HepG2 (cell line): Measurements from ENCODE around the gene PPP2R1B. TPM values are rescaled to one million over a fixed set of nuclear protein-coding genes. Genes with fewer than 3 reads are reported as not detected.
A peak's percentile ranks its signal among the peaks of the same experiment; 100 is the strongest.

Experiments used
- CEBPG ChIP-seq: IDR thresholded peaks from 2 replicates; pipeline ENCODE4 v1.6.1; 2016
- FOXC1 ChIP-seq: sonication (generic); formaldehyde crosslinking; IDR thresholded peaks from 2 replicates; pipeline ENCODE4 v1.8.0; 2022; ENCODE audit warnings: mild to moderate bottlenecking, missing genetic modification reagents, borderline replicate concordance
- GATAD1 ChIP-seq: IDR thresholded peaks from 2 replicates; pipeline ENCODE4 v1.6.1; 2016; ENCODE audit warnings: missing genetic modification reagents, missing compliant biosample characterization
- GZF1 ChIP-seq: sonication (generic); formaldehyde crosslinking; IDR thresholded peaks from 2 replicates; pipeline ENCODE4 v1.5.1; 2020; ENCODE audit warnings: mild to moderate bottlenecking, missing genetic modification reagents
- KLF15 ChIP-seq: sonication (generic); formaldehyde crosslinking; IDR thresholded peaks from 2 replicates; pipeline ENCODE4 v1.8.1; 2023; ENCODE audit warnings: borderline replicate concordance, mild to moderate bottlenecking, inconsistent platforms, missing genetic modification reagents, mixed read lengths
- MIXL1 ChIP-seq: IDR thresholded peaks from 2 replicates; pipeline ENCODE4 v1.6.1; 2016
- MXI1 ChIP-seq: IDR thresholded peaks from 3 replicates; pipeline ENCODE4 v1.6.1; 2012; ENCODE audit warnings: low read depth, low read length, inconsistent platforms, borderline replicate concordance
- SMAD3 ChIP-seq: sonication (generic); formaldehyde crosslinking; IDR thresholded peaks from 2 replicates; pipeline ENCODE4 v1.4.0; 2020; ENCODE audit warnings: missing genetic modification reagents
- SMC3 ChIP-seq: IDR thresholded peaks from 2 replicates; pipeline ENCODE4 v1.6.1; 2011; ENCODE audit warnings: low read length, improper control_type of control experiment
- TOPORS ChIP-seq: sonication (generic); formaldehyde crosslinking; IDR thresholded peaks from 2 replicates; pipeline ENCODE4 v1.8.0; 2023; ENCODE audit warnings: mild to moderate bottlenecking, missing genetic modification reagents
- ZBTB7A ChIP-seq: sonication (generic); formaldehyde crosslinking; IDR thresholded peaks from 2 replicates; pipeline ENCODE4 v1.8.0; 2022; ENCODE audit warnings: mild to moderate bottlenecking, missing genetic modification reagents
- ZC3H4 ChIP-seq: sonication (generic); formaldehyde crosslinking; IDR thresholded peaks from 2 replicates; pipeline ENCODE4 v1.4.0; 2020; ENCODE audit warnings: missing genetic modification reagents, borderline replicate concordance
- ZFX ChIP-seq: sonication (generic); formaldehyde crosslinking; IDR thresholded peaks from 2 replicates; pipeline ENCODE4 v1.4.0; 2020; ENCODE audit warnings: mild to moderate bottlenecking, low read depth, missing genetic modification reagents, moderate library complexity
- ZNF205 ChIP-seq: IDR thresholded peaks from 2 replicates; pipeline ENCODE4 v1.6.1; 2018; ENCODE audit warnings: missing biosample characterization, missing genetic modification reagents
- ZNF572 ChIP-seq: sonication (generic); formaldehyde crosslinking; IDR thresholded peaks from 2 replicates; pipeline ENCODE4 v1.5.1; 2020; ENCODE audit warnings: mild to moderate bottlenecking, missing genetic modification reagents
- ZNF776 ChIP-seq: sonication (generic); formaldehyde crosslinking; IDR thresholded peaks from 2 replicates; pipeline ENCODE4 v1.4.0; 2020; ENCODE audit warnings: mild to moderate bottlenecking, missing genetic modification reagents
- ZSCAN12 ChIP-seq: sonication (generic); formaldehyde crosslinking; IDR thresholded peaks from 2 replicates; pipeline ENCODE4 v1.9.0; 2021; ENCODE audit warnings: mild to moderate bottlenecking, missing genetic modification reagents
- polyA plus RNA-seq, 8 experiments: library from polyadenylated mRNA; depleted of rRNA in 3 of 8; stranded (reverse) in 7 of 8; unstranded in 1 of 8; fragments of >200 nt; fragmentation: Illumina TruSeq in 4 of 8; extraction: Trizol in 4 of 8; gene quantifications; 2 replicates each; pipeline versions ENCODE4 v1.2.1 to v1.2.3, GENCODE V29; 2011 to 2016; ENCODE audit warnings: low read depth in 4 of 8, missing spikeins in 1 of 8, mixed read lengths in 1 of 8; ENCODE audit not compliant: insufficient read depth in 1 of 8
- total RNA-seq, 5 experiments: library from RNA; depleted of rRNA; stranded (reverse); fragments of >200 nt; fragmentation: Illumina TruSeq; extraction: Trizol; gene quantifications; 2 replicates each; pipeline ENCODE4 v1.2.3, GENCODE V29; 2016; ENCODE audit warnings: low read depth in 1 of 5
- TF ChIP-seq, protein P1 (sequence below): sonication (generic); formaldehyde crosslinking; IDR thresholded peaks from 2 replicates; pipeline ENCODE4 v1.4.0; 2020; ENCODE audit warnings: missing genetic modification reagents
- TF ChIP-seq, protein P2 (sequence below): sonication (generic); formaldehyde crosslinking; IDR thresholded peaks from 2 replicates; pipeline ENCODE4 v1.5.0; 2020; ENCODE audit warnings: mild to moderate bottlenecking, missing genetic modification reagents, moderate library complexity
- TF ChIP-seq, protein P3 (sequence below): sonication (generic); formaldehyde crosslinking; IDR thresholded peaks from 2 replicates; pipeline ENCODE4 v1.4.0; 2020; ENCODE audit warnings: missing genetic modification reagents
- TF ChIP-seq, protein P4 (sequence below): sonication (generic); formaldehyde crosslinking; IDR thresholded peaks from 2 replicates; pipeline ENCODE4 v1.4.0; 2020; ENCODE audit warnings: missing genetic modification reagents

Gene PPP2R1B
- total and polyA plus RNA-seq, 2 of the 13 experiments (the other 11 are each of a cell fraction or from before 2014, with no cell fraction given) = 22.1 to 56.8 TPM

DNA sequence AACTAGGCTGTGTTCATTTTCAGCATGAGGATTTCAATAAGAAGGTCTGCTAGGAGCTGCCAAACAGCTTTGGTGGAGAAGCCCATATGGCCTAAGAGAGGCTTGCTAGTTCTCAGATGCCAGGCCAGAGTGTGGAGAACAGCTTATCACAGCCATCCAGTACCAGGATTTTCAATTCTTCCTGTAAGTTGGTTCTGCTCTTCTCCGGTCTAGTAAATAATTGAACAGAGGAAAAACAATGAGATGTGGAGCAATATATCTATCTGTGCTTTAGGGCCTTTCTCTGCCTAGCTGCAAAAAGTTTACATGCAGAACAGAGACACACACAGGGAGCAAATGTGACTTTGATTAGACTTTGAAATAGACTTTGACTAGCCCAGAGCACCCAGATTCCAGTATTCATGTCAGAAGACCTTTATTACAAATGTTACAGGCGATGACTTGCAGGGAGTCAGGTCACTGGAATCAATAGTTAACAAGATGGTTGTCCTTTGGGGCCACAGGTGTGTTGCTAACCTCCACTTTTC is 19.8 kb upstream of the PPP2R1B start (continued):
- TF ChIP-seq, protein P1, sequence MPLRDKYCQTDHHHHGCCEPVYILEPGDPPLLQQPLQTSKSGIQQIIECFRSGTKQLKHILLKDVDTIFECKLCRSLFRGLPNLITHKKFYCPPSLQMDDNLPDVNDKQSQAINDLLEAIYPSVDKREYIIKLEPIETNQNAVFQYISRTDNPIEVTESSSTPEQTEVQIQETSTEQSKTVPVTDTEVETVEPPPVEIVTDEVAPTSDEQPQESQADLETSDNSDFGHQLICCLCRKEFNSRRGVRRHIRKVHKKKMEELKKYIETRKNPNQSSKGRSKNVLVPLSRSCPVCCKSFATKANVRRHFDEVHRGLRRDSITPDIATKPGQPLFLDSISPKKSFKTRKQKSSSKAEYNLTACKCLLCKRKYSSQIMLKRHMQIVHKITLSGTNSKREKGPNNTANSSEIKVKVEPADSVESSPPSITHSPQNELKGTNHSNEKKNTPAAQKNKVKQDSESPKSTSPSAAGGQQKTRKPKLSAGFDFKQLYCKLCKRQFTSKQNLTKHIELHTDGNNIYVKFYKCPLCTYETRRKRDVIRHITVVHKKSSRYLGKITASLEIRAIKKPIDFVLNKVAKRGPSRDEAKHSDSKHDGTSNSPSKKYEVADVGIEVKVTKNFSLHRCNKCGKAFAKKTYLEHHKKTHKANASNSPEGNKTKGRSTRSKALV = no peak
- TF ChIP-seq MXI1 (no peak), MIXL1 (CRISPR knock-in tag) (peak; percentile 85), ZNF776 (no peak), TOPORS (no peak), ZSCAN12 (CRISPR knock-in tag) (no peak), GATAD1 (CRISPR knock-in tag) (no peak), FOXC1 (CRISPR knock-in tag) (no peak), SMC3 (no peak), ZFX (no peak), ZNF572 (CRISPR knock-in tag) (no peak), ZNF205 (CRISPR knock-in tag) (peak; percentile 55; the same call in 1 of the 2 replicates), GZF1 (CRISPR knock-in tag) (no peak), CEBPG (peak; percentile 57), SMAD3 (CRISPR knock-in tag) (no peak), ZBTB7A (CRISPR knock-in tag) (no peak), ZC3H4 (CRISPR knock-in tag) (no peak), KLF15 (CRISPR knock-in tag) (no peak)
- TF ChIP-seq, protein P2, sequence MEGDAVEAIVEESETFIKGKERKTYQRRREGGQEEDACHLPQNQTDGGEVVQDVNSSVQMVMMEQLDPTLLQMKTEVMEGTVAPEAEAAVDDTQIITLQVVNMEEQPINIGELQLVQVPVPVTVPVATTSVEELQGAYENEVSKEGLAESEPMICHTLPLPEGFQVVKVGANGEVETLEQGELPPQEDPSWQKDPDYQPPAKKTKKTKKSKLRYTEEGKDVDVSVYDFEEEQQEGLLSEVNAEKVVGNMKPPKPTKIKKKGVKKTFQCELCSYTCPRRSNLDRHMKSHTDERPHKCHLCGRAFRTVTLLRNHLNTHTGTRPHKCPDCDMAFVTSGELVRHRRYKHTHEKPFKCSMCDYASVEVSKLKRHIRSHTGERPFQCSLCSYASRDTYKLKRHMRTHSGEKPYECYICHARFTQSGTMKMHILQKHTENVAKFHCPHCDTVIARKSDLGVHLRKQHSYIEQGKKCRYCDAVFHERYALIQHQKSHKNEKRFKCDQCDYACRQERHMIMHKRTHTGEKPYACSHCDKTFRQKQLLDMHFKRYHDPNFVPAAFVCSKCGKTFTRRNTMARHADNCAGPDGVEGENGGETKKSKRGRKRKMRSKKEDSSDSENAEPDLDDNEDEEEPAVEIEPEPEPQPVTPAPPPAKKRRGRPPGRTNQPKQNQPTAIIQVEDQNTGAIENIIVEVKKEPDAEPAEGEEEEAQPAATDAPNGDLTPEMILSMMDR (CRISPR knock-in tag) = no peak
- TF ChIP-seq, protein P3, sequence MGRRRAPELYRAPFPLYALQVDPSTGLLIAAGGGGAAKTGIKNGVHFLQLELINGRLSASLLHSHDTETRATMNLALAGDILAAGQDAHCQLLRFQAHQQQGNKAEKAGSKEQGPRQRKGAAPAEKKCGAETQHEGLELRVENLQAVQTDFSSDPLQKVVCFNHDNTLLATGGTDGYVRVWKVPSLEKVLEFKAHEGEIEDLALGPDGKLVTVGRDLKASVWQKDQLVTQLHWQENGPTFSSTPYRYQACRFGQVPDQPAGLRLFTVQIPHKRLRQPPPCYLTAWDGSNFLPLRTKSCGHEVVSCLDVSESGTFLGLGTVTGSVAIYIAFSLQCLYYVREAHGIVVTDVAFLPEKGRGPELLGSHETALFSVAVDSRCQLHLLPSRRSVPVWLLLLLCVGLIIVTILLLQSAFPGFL (CRISPR knock-in tag) = no peak
- TF ChIP-seq, protein P4, sequence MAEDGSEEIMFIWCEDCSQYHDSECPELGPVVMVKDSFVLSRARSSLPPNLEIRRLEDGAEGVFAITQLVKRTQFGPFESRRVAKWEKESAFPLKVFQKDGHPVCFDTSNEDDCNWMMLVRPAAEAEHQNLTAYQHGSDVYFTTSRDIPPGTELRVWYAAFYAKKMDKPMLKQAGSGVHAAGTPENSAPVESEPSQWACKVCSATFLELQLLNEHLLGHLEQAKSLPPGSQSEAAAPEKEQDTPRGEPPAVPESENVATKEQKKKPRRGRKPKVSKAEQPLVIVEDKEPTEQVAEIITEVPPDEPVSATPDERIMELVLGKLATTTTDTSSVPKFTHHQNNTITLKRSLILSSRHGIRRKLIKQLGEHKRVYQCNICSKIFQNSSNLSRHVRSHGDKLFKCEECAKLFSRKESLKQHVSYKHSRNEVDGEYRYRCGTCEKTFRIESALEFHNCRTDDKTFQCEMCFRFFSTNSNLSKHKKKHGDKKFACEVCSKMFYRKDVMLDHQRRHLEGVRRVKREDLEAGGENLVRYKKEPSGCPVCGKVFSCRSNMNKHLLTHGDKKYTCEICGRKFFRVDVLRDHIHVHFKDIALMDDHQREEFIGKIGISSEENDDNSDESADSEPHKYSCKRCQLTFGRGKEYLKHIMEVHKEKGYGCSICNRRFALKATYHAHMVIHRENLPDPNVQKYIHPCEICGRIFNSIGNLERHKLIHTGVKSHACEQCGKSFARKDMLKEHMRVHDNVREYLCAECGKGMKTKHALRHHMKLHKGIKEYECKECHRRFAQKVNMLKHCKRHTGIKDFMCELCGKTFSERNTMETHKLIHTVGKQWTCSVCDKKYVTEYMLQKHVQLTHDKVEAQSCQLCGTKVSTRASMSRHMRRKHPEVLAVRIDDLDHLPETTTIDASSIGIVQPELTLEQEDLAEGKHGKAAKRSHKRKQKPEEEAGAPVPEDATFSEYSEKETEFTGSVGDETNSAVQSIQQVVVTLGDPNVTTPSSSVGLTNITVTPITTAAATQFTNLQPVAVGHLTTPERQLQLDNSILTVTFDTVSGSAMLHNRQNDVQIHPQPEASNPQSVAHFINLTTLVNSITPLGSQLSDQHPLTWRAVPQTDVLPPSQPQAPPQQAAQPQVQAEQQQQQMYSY (CRISPR knock-in tag) = peak; percentile 75; the same call in 1 of the 2 replicates
